Activated T-cell treated with anti-CD3 and anti-CD28 coated beads, Interleukin-2, amount 50 U/mL, for 4 hours (primary cell): ENCODE results near the gene SART1. TPM values are rescaled to one million over a fixed set of nuclear protein-coding genes. Genes with fewer than 3 reads are reported as not detected.

Source experiments
- ATAC-seq, 2 donors: fragments of 200-7000 bp; cut with Tn5 transposase; one replicate each; pipeline ENCODE4 v1.10.0; 2021
- DNase-seq: peaks from one replicate; pipeline ENCODE4 v3.0.0-alpha.2; 2020
- H3K27me3 Mint-ChIP-seq: one replicate; pipeline ENCODE4 v1.8.0; 2021; ENCODE audit warnings: low read depth, mixed read lengths
- H3K36me3 Mint-ChIP-seq: one replicate; pipeline ENCODE4 v1.8.0; 2022; ENCODE audit warnings: mixed read lengths; ENCODE audit not compliant: insufficient read depth
- H3K4me1 Mint-ChIP-seq: one replicate; pipeline ENCODE4 v1.8.0; 2021; ENCODE audit warnings: low read depth, mixed read lengths
- H3K4me3 Mint-ChIP-seq: one replicate; pipeline ENCODE4 v1.8.0; 2021; ENCODE audit warnings: mild to moderate bottlenecking, moderate library complexity, mixed read lengths
- H3K9me3 Mint-ChIP-seq: one replicate; pipeline ENCODE4 v1.8.0; 2021; ENCODE audit warnings: mixed read lengths
- total RNA-seq, 3 donors: library from RNA; stranded (reverse); gene quantifications; one replicate each; pipeline ENCODE4 v1.2.1, GENCODE V29; 2021

SART1 gene
- 100 to 1,000 TPM in 2 of 3 donors, 10 to 100 TPM in 1; 90.8 to 105 (median 100) TPM for total RNA-seq

DNA sequence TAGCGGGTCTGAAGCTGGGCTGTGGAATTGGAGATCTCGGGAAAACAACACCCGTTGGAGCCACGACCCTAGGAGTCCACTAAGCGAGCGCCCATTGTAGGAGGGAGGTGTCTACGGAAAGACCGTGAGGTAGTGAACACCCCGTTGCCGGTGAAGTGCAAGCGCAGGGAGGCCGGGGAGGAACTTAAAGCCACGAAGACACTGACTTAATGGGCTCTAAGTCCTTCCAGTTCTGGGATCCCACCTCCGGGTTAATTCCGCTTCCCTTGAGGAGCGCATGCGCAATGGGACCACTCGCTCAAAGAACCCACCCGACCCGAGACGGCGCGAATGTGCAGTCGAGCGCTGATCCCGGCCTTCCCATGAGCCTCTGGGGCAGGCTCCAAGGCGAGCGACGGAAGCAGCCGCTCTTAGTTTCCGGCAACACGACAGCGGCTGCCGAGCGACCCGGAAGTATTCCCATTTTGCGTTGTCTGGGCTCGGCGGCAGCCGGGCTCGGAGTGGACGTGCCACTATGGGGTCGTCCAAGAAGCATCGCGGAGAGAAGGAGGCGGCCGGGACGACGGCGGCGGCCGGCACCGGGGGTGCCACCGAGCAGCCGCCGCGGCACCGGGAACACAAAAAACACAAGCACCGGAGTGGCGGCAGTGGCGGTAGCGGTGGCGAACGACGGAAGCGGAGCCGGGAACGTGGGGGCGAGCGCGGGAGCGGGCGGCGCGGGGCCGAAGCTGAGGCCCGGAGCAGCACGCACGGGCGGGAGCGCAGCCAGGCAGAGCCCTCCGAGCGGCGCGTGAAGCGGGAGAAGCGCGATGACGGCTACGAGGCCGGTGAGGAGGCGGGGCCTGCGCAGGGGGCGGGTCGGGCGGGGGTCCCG lies at the start of gene SART1:
Gene SART1 (plus strand): TSS at position 468 of the 874 bp plus-strand sequence. CDS start 47 bp downstream, at position 515.
- H3K36me3 Mint-ChIP-seq = peaks cover 22% of the 10 kb centered on the region
- no peaks in the 10 kb centered on the region for H3K27me3 Mint-ChIP-seq
- no peaks in the 10 kb centered on the region for H3K9me3 Mint-ChIP-seq
- peak; percentile 92 for DNase-seq
- peaks cover 43% of the 10 kb centered on the region for H3K4me1 Mint-ChIP-seq
- ATAC-seq = peak; percentile 87 to 89
- peak within 1 kb of the TSS; percentile 96 for H3K4me3 Mint-ChIP-seq

GRCh38 chr11:65912845-65913244 lies 48.7 kb upstream of the SART1 start:
- Mint-ChIP-seq H3K9me3 (no peaks in the 10 kb centered on the region), H3K27me3 (peaks cover 11% of the 10 kb centered on the region), H3K36me3 (no peaks in the 10 kb centered on the region), H3K4me1 (peaks cover 27% of the 10 kb centered on the region), H3K4me3 (no peak overlapping the region)
- DNase-seq = no peak
- no peak for ATAC-seq

GRCh38 chr11:65915101-65915820 lies 46.3 kb upstream of the SART1 start:
- H3K36me3 Mint-ChIP-seq = no peaks in the 10 kb centered on the region
- no peak overlapping the region for H3K4me3 Mint-ChIP-seq
- no peak for ATAC-seq
- no peaks in the 10 kb centered on the region for H3K9me3 Mint-ChIP-seq
- no peak for DNase-seq
- peaks cover 29% of the 10 kb centered on the region for H3K4me1 Mint-ChIP-seq
- H3K27me3 Mint-ChIP-seq = peaks cover 3% of the 10 kb centered on the region

GRCh38 chr11:65915821-65916251 lies 45.7 kb upstream of the SART1 start:
- H3K27me3 Mint-ChIP-seq = peaks cover 3% of the 10 kb centered on the region
- ATAC-seq (no peak), DNase-seq (no peak)
- no peak overlapping the region for H3K4me3 Mint-ChIP-seq
- peaks cover 34% of the 10 kb centered on the region for H3K4me1 Mint-ChIP-seq
- H3K9me3 Mint-ChIP-seq = no peaks in the 10 kb centered on the region
- H3K36me3 Mint-ChIP-seq = no peaks in the 10 kb centered on the region

- Mint-ChIP-seq H3K4me3 (peak overlapping the region; percentile 87), H3K4me1 (peaks cover 35% of the 10 kb centered on the region), H3K27me3 (peaks cover 3% of the 10 kb centered on the region), H3K9me3 (no peaks in the 10 kb centered on the region), H3K36me3 (no peaks in the 10 kb centered on the region)
- ATAC-seq (no peak), DNase-seq (no peak)
Measured at GRCh38 chr11:65916391-65916790, 45.1 kb upstream of the SART1 start.

DNA sequence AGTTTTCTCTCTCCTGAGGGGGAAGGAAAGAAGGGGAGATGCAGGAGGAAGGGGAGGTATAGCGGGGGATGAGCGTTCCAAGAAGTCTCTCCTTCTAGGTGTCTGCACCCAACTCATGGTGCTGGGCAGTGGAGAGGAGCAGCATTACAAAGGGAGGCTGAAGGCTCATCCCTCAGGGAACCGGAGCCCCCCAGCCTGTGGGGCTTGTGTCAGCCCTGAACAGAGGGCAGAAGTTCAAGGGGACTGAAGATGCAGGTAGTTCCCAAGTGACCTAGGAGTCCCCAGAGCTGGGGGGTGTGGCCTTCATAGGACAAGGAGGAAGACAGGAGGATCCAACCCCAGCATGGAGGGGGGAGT lies 44.5 kb upstream of the SART1 start:
- H3K4me3 Mint-ChIP-seq = peak overlapping the region; percentile 87
- DNase-seq (no peak), ATAC-seq (no peak)
- H3K27me3 Mint-ChIP-seq = no peaks in the 10 kb centered on the region
- no peaks in the 10 kb centered on the region for H3K36me3 Mint-ChIP-seq
- no peaks in the 10 kb centered on the region for H3K9me3 Mint-ChIP-seq
- H3K4me1 Mint-ChIP-seq = peaks cover 36% of the 10 kb centered on the region

DNA sequence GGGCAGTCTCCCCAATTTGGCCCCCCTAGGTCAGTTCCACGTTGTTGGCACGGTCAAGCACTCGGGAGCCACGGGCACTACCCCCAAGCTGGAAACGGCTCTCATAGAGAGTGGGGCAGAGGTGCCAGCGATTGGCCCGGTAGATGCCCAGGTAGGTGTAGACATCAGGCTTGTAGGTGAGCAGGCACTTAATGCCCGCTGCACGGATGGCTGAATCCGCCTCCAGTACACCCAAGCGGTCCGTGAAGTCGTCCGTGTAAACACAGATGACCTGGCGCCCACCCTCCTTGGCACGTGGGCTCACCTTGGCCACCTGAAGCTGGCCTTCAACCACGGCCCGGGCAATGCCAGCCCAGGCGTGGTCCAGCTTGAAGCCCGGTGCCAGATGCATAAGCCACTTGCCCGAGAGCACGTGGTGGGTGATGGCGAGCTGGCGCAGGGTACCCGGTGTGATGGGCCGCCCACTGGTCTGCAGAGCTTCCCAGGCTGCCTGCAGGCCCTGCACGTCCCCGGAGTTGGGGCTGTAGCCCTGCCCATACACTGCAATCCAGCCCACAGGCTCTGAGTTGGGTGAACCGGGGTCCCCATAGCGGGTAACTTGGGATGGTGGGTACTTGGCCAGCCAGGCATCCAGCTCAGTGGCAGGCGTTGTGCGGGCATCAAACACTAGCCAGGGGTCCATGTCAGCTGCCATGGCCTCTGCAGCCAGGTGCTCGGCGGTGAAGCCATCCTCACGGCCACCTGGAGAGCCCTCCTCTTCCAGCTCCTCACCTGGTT lies 43.9 kb upstream of the SART1 start:
- no peaks in the 10 kb centered on the region for H3K9me3 Mint-ChIP-seq
- no peaks in the 10 kb centered on the region for H3K27me3 Mint-ChIP-seq
- H3K4me1 Mint-ChIP-seq = peaks cover 41% of the 10 kb centered on the region
- peak overlapping the region; percentile 87 for H3K4me3 Mint-ChIP-seq
- no peak for DNase-seq
- peaks cover 3% of the 10 kb centered on the region for H3K36me3 Mint-ChIP-seq
- ATAC-seq = no peak

DNA sequence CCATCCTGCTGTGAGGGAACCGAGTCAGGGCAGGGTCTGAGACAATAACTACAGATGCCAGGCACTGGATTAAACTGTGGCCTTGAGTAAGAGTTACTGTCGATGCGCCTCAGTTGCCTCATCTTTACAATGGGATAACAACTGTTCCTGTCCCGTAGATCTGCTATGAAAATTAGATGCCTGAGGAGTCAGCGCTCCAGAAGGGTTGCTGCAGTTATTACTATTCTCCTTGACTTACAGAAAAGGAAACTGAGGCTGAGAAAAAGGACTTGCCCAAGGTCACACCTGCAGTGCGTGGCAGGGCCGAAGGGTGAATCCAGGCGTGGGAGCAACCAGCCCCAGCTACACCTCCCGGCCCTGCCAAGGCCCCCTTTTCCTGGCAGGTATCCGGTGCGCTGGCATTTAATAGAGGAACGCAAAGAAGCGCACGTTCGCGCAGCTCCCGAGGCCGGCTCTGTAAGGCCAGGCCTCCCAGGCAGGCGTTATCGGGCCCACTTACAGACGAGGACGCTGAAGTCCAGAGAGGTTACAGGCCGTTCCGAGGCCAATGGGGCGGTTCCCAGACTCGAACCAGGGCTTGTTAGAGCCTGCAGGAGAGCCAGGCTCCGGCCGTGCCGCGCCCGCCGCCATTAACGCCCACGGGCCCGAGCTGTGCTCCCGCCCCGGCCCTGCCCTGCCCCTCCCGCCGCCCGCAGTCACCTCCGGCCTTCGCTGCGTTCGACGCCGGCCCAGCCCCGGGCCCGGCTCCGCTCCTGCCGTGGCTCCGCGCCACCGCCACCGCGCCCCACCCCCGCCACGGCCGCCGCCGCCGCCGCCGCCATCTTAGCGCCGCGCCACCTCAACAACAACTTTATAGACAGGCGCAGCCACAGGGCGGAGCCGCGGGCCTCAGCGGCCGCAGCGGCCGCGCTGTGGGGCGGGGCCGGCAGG lies 43.1 kb upstream of the SART1 start, which contains the start of gene C11orf68:
Gene C11orf68 (minus strand): TSS at position 852 of the 930 bp plus-strand sequence. CDS start 31 bp downstream, at position 821.
- DNase-seq (no peak), ATAC-seq (peak; percentile 72 to 76)
- Mint-ChIP-seq H3K9me3 (no peaks in the 10 kb centered on the region), H3K27me3 (no peaks in the 10 kb centered on the region), H3K4me1 (peaks cover 45% of the 10 kb centered on the region), H3K36me3 (peaks cover 8% of the 10 kb centered on the region), H3K4me3 (peak within 1 kb of the TSS; percentile 92)

DNA sequence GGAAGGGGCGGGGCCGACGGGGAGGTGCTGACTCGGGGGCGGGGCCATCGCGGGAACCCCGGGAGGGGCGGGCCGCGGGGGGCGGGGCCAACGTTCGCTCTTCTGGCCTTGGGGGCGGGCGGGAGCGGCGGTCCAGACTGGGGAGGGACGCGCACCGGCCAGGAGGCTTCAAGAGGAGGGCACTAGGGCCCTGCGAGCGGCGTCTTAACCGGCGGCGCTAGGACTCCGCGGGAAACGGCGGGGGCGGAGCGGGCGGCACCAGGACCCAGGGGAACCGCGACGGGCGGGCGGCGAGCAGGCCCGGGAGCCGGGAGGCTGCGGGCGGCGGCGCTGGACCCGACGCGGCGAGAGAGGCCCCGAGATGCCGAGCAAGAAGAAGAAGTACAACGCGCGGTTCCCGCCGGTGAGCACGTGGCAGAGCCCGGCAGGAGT lies 42.4 kb upstream of the SART1 start, which contains the start of gene DRAP1:
Gene DRAP1 (plus strand): TSS at position 286 of the 432 bp plus-strand sequence. CDS start 76 bp downstream, at position 362.
- Mint-ChIP-seq H3K4me3 (peak within 1 kb of the TSS; percentile 92), H3K4me1 (peaks cover 45% of the 10 kb centered on the region), H3K9me3 (no peaks in the 10 kb centered on the region), H3K27me3 (no peaks in the 10 kb centered on the region), H3K36me3 (peaks cover 8% of the 10 kb centered on the region)
- DNase-seq (peak; percentile 99), ATAC-seq (peak; percentile 90 to 91)

GRCh38 chr11:65919573-65920371 lies 41.8 kb upstream of the SART1 start:
- H3K27me3 Mint-ChIP-seq = no peaks in the 10 kb centered on the region
- ATAC-seq = peak; percentile 50 to 54
- peak; percentile 54 for DNase-seq
- no peaks in the 10 kb centered on the region for H3K9me3 Mint-ChIP-seq
- peaks cover 42% of the 10 kb centered on the region for H3K4me1 Mint-ChIP-seq
- peak overlapping the region; percentile 92 for H3K4me3 Mint-ChIP-seq
- H3K36me3 Mint-ChIP-seq = peaks cover 8% of the 10 kb centered on the region

DNA sequence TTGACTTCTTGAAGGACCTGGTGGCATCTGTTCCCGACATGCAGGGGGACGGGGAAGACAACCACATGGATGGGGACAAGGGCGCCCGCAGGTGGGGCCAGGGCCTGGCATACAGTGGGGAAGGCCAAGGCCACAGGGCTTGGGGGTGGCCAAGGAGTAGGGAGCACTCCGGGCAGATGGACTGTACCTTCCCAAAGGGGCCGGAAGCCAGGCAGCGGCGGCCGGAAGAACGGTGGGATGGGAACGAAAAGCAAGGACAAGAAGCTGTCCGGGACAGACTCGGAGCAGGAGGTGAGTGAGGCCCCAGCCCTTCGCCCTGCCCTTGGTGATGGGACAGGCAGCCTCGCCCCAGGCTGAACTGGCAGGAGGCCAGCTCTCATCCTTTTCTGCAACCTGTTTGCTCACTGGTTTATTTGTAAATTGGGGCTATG lies 41.1 kb upstream of the SART1 start:
- Mint-ChIP-seq H3K4me1 (peaks cover 36% of the 10 kb centered on the region), H3K9me3 (no peaks in the 10 kb centered on the region), H3K4me3 (peak overlapping the region; percentile 92), H3K36me3 (peaks cover 8% of the 10 kb centered on the region), H3K27me3 (no peaks in the 10 kb centered on the region)
- ATAC-seq (no peak), DNase-seq (no peak)

- ATAC-seq (no peak), DNase-seq (no peak)
- no peaks in the 10 kb centered on the region for H3K27me3 Mint-ChIP-seq
- H3K36me3 Mint-ChIP-seq = peaks cover 8% of the 10 kb centered on the region
- H3K4me1 Mint-ChIP-seq = peaks cover 35% of the 10 kb centered on the region
- peak overlapping the region; percentile 92 for H3K4me3 Mint-ChIP-seq
- H3K9me3 Mint-ChIP-seq = no peaks in the 10 kb centered on the region
Measured at GRCh38 chr11:65921033-65921555, 40.4 kb upstream of the SART1 start.
